WTC11 (cell line): ENCODE results near the gene NPAS1. TPM values are rescaled to one million over a fixed set of nuclear protein-coding genes. Genes with fewer than 3 reads are reported as not detected.

ENCODE experiments used
- AR ChIP-seq: fragments of 250-450 bp; sonication (Bioruptor Pico); IDR thresholded peaks from 2 replicates; pipeline ENCODE4 v1.9.0; 2021; ENCODE audit warnings: mild to moderate bottlenecking
- ATF6 ChIP-seq: sonication (generic); formaldehyde crosslinking; IDR thresholded peaks from 2 replicates; pipeline ENCODE4 v1.8.1; 2023; ENCODE audit warnings: mild to moderate bottlenecking, missing genetic modification reagents
- ELF4 ChIP-seq: sonication (generic); formaldehyde crosslinking; IDR thresholded peaks from 2 replicates; pipeline ENCODE4 v1.8.1; 2022; ENCODE audit warnings: low read depth, mild to moderate bottlenecking, moderate library complexity, missing genetic modification reagents
- ERG ChIP-seq: fragments of 250-450 bp; sonication (Bioruptor Pico); IDR thresholded peaks from 2 replicates; pipeline ENCODE4 v1.8.0; 2021; ENCODE audit warnings: mild to moderate bottlenecking
- ESRRA ChIP-seq: sonication (generic); formaldehyde crosslinking; IDR thresholded peaks from 2 replicates; pipeline ENCODE4 v1.8.1; 2022; ENCODE audit warnings: mild to moderate bottlenecking, missing genetic modification reagents, borderline replicate concordance
- ETV6 ChIP-seq: sonication (generic); formaldehyde crosslinking; IDR thresholded peaks from 2 replicates; pipeline ENCODE4 v1.8.1; 2022; ENCODE audit warnings: mild to moderate bottlenecking, missing genetic modification reagents
- GRHL2 ChIP-seq: fragments of 250-450 bp; sonication (Bioruptor Pico); IDR thresholded peaks from 2 replicates; pipeline ENCODE4 v1.8.0; 2022; ENCODE audit warnings: mild to moderate bottlenecking, moderate library complexity; ENCODE audit not compliant: insufficient replicate concordance, severe bottlenecking
- GTF2I ChIP-seq: fragments of 250-450 bp; sonication (Bioruptor Pico); conservative IDR thresholded peaks from 2 replicates; pipeline ENCODE4 v1.4.0; 2021; ENCODE audit warnings: mild to moderate bottlenecking
- HMGXB4 ChIP-seq: sonication (generic); formaldehyde crosslinking; IDR thresholded peaks from 2 replicates; pipeline ENCODE4 v1.8.1; 2023; ENCODE audit warnings: mild to moderate bottlenecking, moderate library complexity, missing genetic modification reagents
- JAZF1 ChIP-seq: fragments of 250-450 bp; sonication (Bioruptor Pico); IDR thresholded peaks from 2 replicates; pipeline ENCODE4 v1.9.0; 2021; ENCODE audit warnings: moderate library complexity, mild to moderate bottlenecking, inconsistent platforms
- MAX ChIP-seq: sonication (generic); formaldehyde crosslinking; IDR thresholded peaks from 2 replicates; pipeline ENCODE4 v1.8.0; 2022; ENCODE audit warnings: mild to moderate bottlenecking, missing genetic modification reagents
- MXD4 ChIP-seq: fragments of 250-450 bp; sonication (Bioruptor Pico); IDR thresholded peaks from 2 replicates; pipeline ENCODE4 v1.8.0; 2021; ENCODE audit warnings: mild to moderate bottlenecking, moderate library complexity, borderline replicate concordance
- NFATC4 ChIP-seq: fragments of 250-450 bp; sonication (Bioruptor Pico); IDR thresholded peaks from 2 replicates; pipeline ENCODE4 v1.9.0; 2021; ENCODE audit warnings: mild to moderate bottlenecking
- NFYB ChIP-seq: sonication (generic); formaldehyde crosslinking; conservative IDR thresholded peaks from 2 replicates; pipeline ENCODE4 v1.8.0; 2022; ENCODE audit warnings: low read depth, missing genetic modification reagents
- PRDM15 ChIP-seq: sonication (generic); formaldehyde crosslinking; IDR thresholded peaks from 2 replicates; pipeline ENCODE4 v1.8.0; 2022; ENCODE audit warnings: missing genetic modification reagents
- PREB ChIP-seq: sonication (generic); formaldehyde crosslinking; IDR thresholded peaks from 2 replicates; pipeline ENCODE4 v1.8.1; 2022; ENCODE audit warnings: mild to moderate bottlenecking, missing genetic modification reagents, moderate library complexity, borderline replicate concordance
- RELA ChIP-seq: sonication (generic); formaldehyde crosslinking; IDR thresholded peaks from 2 replicates; pipeline ENCODE4 v1.8.1; 2022; ENCODE audit warnings: missing genetic modification reagents, mild to moderate bottlenecking, borderline replicate concordance
- STAT6 ChIP-seq: sonication (generic); formaldehyde crosslinking; conservative IDR thresholded peaks from 2 replicates; pipeline ENCODE4 v1.8.1; 2023; ENCODE audit warnings: mild to moderate bottlenecking, low read depth, missing genetic modification reagents, moderate library complexity
- TP53 ChIP-seq: sonication (generic); formaldehyde crosslinking; IDR thresholded peaks from 2 replicates; pipeline ENCODE4 v1.8.1; 2023; ENCODE audit warnings: mild to moderate bottlenecking, missing genetic modification reagents
- ZBTB43 ChIP-seq: sonication (generic); formaldehyde crosslinking; IDR thresholded peaks from 2 replicates; pipeline ENCODE4 v1.8.1; 2023; ENCODE audit warnings: mild to moderate bottlenecking, missing genetic modification reagents
- ZNF423 ChIP-seq: fragments of 250-450 bp; sonication (Bioruptor Pico); IDR thresholded peaks from 2 replicates; pipeline ENCODE4 v2.1.2; 2022; ENCODE audit warnings: mild to moderate bottlenecking, moderate library complexity
- ZNF671 ChIP-seq: fragments of 250-450 bp; sonication (Bioruptor Pico); IDR thresholded peaks from 2 replicates; pipeline ENCODE4 v1.8.0; 2021; ENCODE audit warnings: mild to moderate bottlenecking
- total RNA-seq: library from RNA; stranded (reverse); gene quantifications from 3 replicates; pipeline ENCODE4 v1.2.3, GENCODE V29; 2021

NPAS1 gene
- total RNA-seq, 1 experiment from 2014 or later, result 6.8 TPM

- peak; percentile 73 for TF ChIP-seq PRDM15 (CRISPR knock-in tag)
- TF ChIP-seq NFATC4 (CRISPR knock-in tag), result no peak
- TF ChIP-seq STAT6, result no peak
- no peak for TF ChIP-seq ESRRA (CRISPR knock-in tag)
- TF ChIP-seq HMGXB4, result peak; percentile 60; the same call in 1 of the 2 replicates
- no peak for TF ChIP-seq PREB
- TF ChIP-seq ELF4, result no peak
- no peak for TF ChIP-seq ATF6 (CRISPR knock-in tag)
- TF ChIP-seq JAZF1, result no peak
- no peak for TF ChIP-seq GRHL2 (CRISPR knock-in tag)
- no peak for TF ChIP-seq ERG (CRISPR knock-in tag)
- no peak for TF ChIP-seq ETV6 (CRISPR knock-in tag)
- no peak for TF ChIP-seq ZNF423 (CRISPR knock-in tag)
- TF ChIP-seq GTF2I, result peak; percentile 85
- TF ChIP-seq NFYB (CRISPR knock-in tag), result no peak
- TF ChIP-seq ZNF671, result no peak
- peak; percentile 29; the same call in 1 of the 2 replicates for TF ChIP-seq MAX
- TF ChIP-seq ZBTB43 (CRISPR knock-in tag), result no peak
- TF ChIP-seq MXD4, result no peak
- no peak for TF ChIP-seq AR
- TF ChIP-seq RELA (CRISPR knock-in tag), result no peak
- no peak for TF ChIP-seq TP53 (CRISPR knock-in tag)
Measured at GRCh38 chr19:47021536-47022139, 2.0 kb downstream of the NPAS1 start (continued).
